NCI-H2227 (cell line): ENCODE data around the gene PHIP.

ENCODE experiments used
- DNase-seq: peaks from one replicate; lab custom pipeline; 2025; ENCODE audit not compliant: unreplicated experiment; lab: John Stamatoyannopoulos, UW

Gene PHIP

DNA sequence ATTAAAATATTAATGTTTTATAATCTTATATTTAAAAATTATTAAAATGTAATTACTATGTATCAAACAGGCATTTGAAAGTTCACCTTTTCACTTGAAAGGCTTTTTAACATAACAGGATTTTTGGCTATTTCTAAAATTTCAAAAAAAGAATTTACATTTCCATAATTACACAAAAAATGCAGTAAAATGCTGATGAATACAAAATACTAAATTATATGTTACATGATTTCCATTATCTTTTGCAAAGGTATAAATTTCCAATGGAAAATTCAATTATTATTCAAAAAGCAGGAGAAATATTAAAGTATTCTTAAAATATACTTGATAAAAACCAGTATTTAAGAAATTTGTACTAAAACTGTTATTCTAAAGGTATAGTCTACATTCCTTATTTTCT lies 66.1 kb downstream of the PHIP start:
- DNase-seq, result no peak

DNA sequence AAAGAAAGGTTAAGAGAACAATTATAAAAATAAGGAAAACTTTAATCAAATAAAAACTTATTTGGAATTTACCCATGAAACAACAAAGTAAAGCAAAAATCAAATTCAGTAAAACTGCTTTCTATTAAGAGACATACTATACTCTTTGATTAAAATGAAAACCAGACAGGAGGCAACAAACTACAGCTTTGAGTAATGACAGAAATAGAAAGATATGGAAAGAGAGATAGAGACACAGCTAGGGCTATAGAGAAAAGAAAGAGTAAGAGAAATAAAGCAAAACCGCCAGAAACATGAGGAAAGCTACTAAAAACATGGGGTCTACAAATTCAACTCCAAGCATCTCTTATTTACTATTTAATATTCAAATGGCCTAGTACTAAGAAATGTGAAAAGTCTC lies 67.6 kb downstream of the PHIP start:
- no peak for DNase-seq

DNA sequence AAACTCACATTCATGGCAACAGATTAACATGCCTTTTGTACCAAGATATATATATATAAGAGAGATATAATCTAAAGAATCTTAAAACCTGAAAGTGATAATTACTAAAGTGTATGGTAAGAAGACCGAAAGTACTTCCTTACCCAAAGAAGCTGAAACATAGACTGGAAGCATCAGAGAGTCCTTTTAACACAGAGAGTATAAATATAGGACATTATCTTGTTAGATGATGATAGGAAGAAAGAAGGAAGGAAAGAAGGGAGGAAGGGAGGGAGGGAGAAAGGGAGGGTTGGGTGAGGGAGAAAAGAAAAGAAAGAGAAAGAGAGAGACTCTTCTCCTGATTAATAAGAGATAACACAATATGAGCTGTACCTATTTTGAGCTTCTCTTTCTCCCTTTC lies 68.2 kb downstream of the PHIP start:
- no peak for DNase-seq

DNA sequence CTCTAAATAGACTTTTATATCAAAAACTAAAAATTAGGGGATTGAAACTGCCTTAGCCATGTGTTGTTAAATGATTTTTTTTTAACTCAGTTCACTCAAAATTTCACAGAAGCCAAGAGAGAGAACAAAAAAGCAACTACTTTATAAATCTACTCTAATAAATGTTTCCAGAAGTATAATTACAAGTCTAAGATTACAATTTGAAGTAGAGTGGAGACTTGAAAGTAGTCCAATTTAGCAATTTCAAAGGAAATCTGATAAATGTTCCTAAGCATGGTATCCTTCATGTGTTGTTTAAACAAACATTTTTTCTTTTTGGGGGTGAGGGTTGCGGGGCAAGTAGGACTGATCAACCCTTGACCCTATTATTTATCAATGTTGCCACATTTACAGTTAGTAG lies 72.6 kb downstream of the PHIP start:
- no peak for DNase-seq

DNA sequence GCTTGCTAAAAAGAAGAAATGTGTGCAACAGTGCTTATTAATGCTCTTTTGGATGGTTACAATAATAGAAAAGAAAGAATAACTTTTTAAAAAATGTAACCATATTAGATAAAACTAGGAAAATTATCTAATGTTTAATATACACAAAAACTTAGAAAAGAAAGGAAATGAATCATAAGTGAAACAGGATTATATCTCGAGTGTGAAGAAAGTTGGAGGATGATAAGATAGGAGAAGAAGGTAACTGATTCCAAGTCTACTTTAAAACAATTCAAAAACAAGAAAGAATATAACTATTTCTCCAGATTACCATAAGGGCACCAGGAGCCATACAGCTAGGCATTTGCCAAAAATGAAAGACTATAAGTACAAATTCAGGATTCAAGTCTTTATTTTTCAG lies 73.0 kb downstream of the PHIP start:
- no peak for DNase-seq

DNA sequence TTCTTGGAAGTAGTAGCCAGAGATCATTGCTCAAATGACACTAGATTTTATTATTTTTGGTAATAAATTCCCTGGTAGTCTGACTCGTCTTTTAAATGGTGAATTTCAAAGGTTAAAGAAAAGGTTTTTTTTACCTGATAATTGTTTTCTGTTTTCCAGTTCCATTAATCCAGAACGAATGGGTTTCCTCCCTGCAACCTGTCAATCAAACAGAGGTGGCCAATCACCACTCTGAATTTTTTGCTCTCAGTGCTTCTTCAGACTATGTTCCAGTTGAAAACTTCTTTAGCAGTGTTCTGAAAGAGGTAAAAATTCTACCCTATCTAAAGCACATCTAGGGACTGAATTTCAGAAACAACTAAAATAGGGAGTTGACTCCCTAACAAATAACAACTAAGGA lies 73.8 kb downstream of the PHIP start:
- DNase-seq, result no peak

DNA sequence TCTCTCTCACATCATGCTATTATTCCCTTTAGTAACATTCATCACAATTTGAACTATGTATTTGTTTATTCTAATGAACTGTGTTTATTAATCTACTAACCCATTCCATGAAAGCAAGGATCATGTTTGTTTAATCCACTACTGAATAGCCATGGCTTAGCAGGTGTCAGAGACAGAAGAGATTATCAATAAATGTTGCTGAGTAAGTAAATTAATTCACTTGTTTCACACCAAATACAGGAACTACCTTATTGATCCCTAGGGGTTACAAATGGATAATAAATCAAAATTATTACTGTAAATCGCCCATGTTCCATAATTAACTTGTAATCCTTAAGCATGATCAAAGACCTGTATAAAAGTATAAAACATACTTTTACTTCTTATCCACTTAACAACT lies 76.6 kb downstream of the PHIP start:
- no peak for DNase-seq

DNA sequence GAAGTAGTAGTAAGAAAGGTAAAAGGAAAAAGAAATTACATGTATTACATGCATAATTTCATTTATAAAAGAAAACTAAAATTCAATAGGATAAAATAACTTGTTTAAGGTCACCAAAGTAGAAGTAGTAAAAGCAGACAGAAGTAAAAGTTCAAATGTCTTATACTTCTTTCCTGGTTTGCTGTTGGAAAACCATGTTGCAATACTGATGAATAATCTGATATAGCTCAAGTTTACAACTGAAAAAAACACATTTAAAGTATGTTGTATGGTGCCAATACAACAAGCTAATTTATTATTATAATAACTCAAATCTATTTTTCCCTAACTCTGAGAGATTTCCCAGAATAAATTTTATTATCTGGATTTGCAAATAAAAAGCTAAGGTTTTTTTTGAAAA lies 78.3 kb downstream of the PHIP start:
- no peak for DNase-seq

DNA sequence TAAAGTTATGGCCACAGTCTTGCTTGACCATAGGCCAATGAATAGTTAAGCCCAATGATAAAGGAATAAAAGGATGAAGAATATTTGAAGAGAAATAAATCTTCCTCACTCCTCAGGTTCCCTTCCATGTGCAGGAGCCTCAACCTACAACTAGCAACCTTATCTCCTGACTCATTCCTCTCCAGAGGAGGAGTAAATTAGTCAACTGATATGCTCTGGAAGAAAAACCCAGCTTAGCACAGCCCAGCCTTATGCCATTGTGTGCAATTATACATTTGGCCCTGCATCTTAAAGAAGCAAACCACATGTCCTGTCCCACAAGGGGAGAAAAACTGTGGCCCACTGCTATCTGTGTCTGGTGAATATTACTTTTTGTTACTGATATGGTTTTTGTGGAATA lies 82.1 kb downstream of the PHIP start:
- no peak for DNase-seq

DNA sequence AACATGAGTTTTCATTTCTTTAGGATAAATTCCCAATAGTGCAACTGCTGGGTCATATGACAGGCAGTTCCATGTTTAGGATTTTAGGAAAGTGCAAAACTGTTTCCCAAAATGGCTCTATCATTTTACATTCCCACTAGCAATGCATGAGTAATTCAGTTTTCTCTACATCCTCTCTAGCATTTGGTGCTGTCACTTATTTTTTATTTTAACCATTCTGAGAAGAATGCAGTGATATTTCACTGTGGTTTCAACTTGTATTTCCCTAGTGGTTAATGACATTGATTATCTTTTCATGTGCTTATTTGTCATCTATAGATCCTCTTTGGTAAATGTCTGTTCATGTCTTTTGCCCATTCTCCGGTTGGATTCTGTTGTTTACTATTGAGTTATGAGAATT lies 82.7 kb downstream of the PHIP start:
- no peak for DNase-seq

DNA sequence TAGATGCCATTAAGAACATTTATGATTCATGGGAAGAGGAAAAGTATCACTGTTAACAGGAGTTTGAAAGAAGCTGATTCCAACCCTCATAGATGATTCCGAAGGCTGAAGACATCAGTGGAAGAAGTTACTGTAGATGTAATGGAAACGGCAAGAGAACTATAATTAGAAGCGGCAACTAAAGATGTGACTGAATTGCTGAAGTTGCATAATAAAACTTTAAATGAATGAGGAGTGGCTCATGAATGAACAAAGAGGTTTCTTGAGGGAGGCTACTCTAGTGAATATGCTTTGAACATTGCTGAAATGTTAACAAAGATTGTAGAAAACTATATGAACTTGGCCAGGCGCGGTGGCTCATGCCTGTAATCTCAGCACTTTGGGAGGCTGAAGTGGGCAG lies 84.1 kb downstream of the PHIP start:
- DNase-seq, result no peak

DNA sequence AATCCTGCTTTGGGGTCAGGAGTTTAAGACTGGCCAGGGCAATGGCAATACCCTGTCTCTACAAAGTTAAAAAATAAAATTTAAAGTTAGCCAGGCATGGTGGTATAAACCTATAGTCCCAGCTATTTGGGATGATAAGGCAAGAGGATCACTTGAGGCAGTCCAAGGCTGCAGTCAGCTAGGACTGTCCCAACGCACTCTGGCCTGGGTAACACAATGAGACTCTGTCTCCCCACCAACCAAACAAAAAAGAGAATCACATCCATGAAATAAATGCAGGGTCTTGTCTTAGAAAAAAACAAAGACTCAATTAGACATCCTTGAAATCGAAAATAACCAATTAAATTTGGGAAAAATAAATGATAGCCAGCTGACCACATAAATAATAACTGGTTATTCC lies 88.9 kb downstream of the PHIP start:
- no peak for DNase-seq

DNA sequence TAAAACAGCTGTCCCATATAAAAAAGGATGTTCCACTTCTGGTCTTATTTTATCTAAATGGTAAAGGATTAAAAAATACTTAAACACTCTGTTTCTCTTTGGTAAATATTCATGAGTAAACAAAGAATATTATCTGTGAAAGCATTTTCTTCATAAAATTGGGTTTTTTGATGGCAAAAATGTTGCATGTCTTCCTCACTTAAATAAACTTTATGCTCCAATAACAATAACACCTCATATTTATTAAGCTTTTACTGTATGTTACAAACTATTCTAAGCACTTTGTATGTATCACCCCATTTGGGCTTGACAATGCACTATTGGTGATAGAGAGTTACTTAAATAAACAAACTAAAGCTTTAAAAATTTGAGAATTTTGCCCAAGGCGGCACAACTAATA lies 91.9 kb downstream of the PHIP start:
- DNase-seq, result no peak

DNA sequence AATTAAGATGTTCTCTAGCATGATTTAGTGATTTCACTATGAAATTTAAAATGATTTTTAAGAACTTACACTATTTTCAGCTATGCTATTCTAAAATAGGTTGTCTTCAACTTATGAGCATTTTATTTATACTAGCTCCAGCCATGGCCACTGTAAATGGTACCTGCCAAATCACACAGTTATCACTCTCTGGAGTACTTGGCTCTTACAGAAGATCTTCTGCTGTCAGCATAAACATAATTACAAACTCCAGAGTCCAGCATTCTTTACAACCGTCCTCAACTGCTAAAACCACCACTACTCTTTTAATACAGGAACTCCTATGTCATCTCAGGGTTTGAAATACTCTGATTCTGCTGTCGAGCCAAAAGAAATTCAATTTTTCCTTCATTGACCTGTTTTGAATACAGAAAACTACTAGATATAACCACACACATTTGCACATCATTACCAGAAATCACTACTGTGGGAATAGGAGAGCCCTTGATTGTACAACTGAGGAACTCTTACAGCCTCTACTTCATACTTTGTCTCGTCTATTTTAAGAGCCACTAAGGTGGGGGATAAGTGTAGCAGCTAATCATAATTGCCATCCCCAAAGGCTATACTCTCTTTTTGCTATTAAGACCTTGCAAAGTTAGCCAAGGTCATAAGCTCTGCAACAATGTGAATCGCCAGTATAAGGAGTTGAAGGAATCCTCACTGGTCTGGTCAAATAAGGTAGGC lies 93.7 kb downstream of the PHIP start:
- no peak for DNase-seq

DNA sequence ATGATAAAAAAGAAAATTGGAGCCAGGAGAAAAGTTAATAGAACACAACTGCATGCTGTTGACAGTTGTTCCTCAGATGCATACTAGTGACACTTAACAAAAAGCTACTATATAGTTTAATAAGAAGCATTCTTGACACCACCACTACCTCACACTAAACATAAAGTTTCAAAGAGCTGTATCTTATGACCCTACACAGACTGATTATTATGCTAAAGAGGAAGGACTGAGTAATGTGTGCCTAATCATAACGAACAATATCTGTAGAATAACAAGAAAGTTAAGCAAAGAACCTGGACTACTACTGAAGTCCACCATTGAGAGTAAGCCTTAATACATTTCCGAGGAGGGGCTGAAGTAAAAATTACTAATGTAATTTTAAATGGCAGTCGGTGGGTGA lies 110.9 kb downstream of the PHIP start:
- DNase-seq, result no peak

DNA sequence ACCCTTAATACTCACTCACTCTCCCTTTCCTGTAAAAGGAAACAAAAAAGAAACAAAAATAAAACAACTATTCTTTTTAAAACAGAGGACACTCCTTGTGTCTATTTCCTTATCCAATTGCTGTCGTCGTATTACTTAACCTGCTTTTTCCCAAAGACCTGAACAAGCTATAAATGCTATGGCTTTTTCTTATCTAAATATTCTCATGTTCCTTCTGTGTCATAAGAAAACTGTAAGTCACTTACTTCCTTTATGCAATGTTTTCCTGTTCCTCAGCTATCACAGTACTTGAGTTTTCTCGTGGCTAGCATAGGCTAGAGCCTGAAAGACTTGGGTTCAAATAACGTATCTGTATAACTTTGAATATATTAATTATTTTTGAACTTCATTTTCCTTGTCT lies 111.5 kb downstream of the PHIP start:
- no peak for DNase-seq

DNA sequence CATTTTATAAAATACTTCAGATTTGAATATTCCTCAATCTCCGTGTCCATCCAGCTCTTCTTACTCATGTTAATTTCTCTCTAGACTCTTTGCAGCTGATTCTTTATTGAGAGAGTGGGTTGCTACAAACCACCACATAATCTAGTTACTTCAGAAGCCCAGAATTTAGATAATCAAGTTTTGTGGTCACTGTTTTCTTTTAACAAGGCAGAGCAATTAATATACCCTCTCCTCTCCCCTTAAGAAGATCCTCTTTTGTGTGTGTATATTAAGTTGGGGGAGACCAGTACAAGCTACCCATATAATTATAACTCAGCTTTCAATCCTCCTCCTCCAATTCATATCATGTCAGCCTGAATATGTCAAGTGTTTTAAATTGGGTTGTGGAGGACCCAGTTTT lies 115.6 kb downstream of the PHIP start:
- DNase-seq, result no peak

DNA sequence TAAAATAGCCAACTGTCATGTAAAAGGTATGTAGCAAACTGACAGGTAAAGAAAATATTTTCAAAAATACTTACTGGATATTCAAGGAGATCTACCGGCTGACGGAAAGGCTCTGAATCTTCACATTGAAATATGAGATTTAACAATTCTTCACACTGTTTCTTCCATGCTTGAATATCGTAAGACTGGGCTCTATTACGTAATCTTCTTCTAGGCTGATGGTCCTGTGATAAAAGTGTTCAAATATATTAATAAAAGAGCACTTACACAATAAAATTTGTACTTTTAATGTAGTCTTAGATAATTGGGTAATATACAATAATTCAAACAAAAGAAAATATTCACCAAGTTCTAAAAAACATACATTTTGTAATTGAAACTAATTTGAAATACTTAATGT lies 123.3 kb downstream of the PHIP start:
- DNase-seq, result no peak

DNA sequence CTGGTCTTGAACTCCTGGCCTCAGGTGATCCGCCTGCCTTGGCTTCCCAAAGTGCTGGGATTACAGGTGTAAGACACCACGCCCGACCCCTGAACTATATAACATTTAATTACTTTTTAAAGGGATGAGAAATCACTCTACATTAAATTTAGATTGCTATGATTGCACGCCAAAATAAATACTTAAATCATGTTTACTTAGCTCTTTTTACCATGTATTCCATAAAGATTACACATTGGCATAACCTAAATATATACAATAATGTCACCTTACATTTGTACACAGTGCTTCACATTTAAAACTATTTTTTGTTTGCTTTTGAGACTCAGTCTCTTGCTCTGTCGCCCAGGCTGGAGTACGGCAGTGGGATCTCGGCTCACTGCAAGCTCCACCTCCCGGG lies 124.3 kb downstream of the PHIP start:
- no peak for DNase-seq

DNA sequence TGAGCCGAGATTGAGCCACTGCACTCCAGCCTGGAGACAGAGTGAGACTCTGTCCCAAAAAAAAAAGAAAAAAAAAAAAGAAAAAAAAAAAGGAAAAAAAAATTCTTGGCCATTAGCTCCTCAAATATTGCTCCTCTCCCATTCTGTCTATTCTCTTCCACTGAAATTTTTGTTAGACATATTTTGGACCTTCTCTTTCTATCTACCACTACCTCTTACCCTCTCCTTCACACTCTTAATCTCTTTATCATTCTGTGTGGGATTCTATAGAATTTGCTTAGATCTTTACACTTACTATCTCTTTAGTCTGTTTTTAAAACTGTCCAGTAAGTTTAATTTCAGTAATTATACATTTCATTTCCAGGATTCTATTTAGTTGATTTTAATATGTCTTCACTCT lies 125.7 kb downstream of the PHIP start:
- no peak for DNase-seq

DNA sequence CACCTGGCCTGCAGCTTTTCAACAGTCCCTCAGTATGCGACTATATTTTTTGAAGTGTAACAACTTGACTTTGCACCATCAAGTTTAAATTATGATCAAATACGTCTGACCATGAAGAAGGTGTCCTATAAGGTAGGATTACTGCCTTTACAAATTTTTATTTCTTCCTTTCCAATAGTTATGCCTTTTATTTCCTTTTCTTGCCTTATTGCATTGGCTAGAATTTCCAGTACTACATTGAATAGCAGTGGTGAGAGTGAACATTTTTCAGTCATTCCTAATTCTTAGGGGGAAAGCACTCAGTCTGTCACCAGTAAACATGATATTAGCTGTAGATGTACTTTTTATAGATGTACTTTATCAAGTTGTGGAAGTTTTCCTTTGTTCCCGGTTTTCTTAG lies 129.3 kb downstream of the PHIP start:
- no peak for DNase-seq

DNA sequence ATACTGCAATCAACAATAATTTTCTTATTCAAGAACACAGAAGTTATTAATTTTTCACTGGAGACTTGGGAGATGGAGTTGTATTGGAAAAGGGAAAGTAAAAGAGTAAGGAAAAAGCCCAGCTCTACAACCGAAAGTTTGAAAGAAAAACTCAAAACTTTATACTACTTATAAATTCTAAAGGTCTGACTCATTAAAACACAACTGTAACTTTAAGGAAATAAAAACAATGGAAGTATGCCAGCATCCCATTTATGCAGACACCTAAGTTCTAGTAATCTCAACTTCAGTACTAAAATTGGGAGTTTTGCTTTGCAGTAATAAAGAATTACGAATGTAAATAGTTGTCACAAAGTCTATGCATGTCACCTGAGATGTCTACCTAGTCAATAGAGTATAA lies 130.1 kb downstream of the PHIP start:
- no peak for DNase-seq

DNA sequence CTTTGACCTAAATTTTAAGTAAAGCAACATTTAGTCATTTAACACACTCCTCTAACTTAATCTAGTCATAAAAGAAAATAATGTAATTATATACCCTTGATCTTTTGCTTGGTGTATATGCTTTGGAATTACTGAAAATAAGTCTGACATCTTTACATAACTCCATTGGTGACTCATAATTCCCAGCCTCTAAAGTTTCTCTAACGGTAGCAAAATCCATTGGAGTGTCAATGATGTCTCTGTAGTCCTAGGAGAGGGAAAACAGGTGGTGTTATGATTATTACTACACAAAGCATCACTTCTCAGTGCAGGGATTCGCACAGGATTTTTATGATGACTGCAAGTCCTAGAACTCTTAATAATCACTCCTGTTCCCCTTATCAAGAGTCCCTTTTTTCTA lies 130.5 kb downstream of the PHIP start:
- no peak for DNase-seq

DNA sequence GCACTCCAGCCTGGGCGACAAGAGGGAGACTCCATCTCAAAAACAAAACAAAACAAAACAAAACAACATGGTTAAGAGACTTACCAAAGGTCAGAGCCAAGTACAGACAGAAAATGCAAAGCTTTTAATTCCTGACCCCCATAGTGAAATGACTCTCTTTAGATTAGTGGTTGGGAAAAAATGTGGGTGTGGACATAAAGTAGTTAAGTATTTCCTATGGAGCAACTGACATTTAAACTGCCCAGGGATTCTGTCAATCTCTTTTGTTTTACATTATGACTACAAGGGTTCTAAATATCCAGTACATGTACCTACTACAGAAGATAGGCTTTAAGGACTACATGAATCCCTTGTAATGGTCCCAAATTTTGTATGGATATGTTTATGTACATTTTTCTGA lies 135.6 kb downstream of the PHIP start:
- DNase-seq, result no peak
